KOPT-K1 (cell line): Measurements from ENCODE around the gene DOCK8.

Source experiments
- H3K27ac ChIP-seq: fragments of 200-600 bp; sonication (generic); 2 replicates; pipeline ENCODE4 v1.5.1; 2016; ENCODE audit warnings: antibody characterized with exemption, mild to moderate bottlenecking, low read depth, low read length; ENCODE audit not compliant: poor library complexity, severe bottlenecking
- H3K36me3 ChIP-seq: fragments of 200-600 bp; sonication (generic); 2 replicates; pipeline ENCODE4 v1.5.1; 2017; ENCODE audit warnings: antibody characterized with exemption, mild to moderate bottlenecking, low read length, moderate library complexity; ENCODE audit not compliant: insufficient read depth
- H3K9me3 ChIP-seq: fragments of 200-600 bp; sonication (generic); 2 replicates; pipeline ENCODE4 v1.5.1; 2017; ENCODE audit warnings: antibody characterized with exemption, low read length, mild to moderate bottlenecking; ENCODE audit not compliant: insufficient read depth, poor library complexity, severe bottlenecking

Gene DOCK8

GRCh38 chr9:495739-496138 is 281.1 kb downstream of the DOCK8 start:
- Histone ChIP-seq H3K36me3 (no peaks in the 10 kb centered on the region), H3K9me3 (no peaks in the 10 kb centered on the region), H3K27ac (no peak overlapping the region)

DNA sequence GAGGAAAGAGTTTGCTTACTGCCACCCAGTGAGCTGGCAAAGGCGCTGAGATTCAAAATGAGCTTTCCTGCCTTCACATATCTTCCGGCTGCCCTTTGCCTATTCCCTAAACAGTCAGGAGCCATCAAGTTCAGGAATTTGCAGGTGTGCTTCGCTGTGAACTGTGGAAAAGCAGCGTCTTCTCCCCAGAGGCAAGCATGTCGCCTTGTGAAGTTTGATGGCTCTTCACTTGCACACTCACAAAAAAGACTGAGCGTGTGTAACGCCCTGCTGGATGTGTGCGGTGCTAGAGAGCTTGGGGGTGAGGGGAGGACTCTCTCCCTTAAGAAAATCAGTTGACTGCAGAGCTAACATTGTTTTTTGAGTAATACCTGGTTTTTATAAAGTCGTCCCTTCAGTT is 288.7 kb downstream of the DOCK8 start:
- H3K27ac ChIP-seq = no peak overlapping the region
- no peaks in the 10 kb centered on the region for H3K9me3 ChIP-seq
- no peaks in the 10 kb centered on the region for H3K36me3 ChIP-seq

- Histone ChIP-seq H3K27ac (peak within 1 kb of the TSS; percentile 3), H3K9me3 (no peaks in the 10 kb centered on the region), H3K36me3 (no peaks in the 10 kb centered on the region)
Measured at GRCh38 chr9:503881-504852, 289.5 kb downstream of the DOCK8 start, which contains the start of gene KANK1. TSS of gene KANK1 (plus strand) at chr9:504695.

DNA sequence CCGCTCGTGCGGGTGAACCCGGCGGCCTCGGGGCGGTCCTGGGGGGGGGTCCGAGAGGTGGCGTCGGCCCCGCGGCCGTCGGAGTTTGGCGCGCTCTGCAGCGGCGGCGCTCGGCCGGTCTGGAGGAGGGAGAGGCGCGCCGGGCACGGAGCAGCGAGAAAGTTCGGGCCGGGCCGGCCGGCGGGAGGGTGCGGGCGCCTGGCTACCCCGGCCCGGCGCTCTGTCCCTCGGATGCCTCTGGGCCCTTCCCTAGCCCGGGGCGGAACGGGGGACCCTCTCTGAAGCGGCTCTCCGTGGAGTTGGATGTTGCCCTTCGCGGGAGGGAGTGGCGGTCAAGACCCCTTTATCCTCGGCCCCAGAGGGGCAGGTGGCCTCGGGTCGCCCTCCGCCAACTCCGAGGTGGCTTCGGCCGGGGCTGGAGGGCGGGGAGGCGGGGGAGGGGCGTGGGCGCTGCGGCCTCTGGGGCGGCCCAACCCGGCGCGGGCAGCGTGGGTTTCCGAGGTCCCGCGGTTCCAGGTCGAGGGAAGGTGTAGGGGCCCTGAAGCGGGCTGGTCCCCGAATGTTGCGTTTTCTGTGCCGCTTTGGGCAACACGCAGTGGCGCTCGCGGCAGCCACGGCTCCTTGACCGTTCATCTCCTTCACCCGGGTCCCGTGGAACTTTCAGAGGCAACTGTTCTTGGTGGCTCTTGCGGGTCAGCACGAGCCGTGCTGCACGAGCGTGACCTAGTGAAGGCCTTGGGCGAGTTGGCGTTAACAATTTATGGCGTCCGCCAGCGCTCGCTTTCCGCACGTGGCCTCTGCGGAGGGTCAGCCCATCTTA is 290.5 kb downstream of the DOCK8 start:
- Histone ChIP-seq H3K27ac (no peak overlapping the region), H3K36me3 (no peaks in the 10 kb centered on the region), H3K9me3 (no peaks in the 10 kb centered on the region)

DNA sequence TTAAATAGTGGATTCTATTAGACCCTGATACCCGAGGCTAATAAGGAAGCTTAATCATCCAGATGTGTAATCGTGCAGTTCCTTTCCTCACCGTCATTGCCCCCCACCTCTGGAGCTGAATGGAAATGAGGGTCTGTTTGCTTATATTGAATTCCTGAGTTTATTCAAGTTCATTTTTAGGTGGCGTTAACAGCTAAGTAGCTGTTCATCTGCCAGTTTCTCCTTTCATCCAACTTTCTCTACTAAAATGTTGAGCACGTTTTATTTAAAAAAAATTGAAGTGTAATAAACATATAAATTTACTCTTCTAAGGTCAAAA is 291.0 kb downstream of the DOCK8 start:
- H3K27ac ChIP-seq = no peak overlapping the region
- no peaks in the 10 kb centered on the region for H3K36me3 ChIP-seq
- H3K9me3 ChIP-seq = no peaks in the 10 kb centered on the region

DNA sequence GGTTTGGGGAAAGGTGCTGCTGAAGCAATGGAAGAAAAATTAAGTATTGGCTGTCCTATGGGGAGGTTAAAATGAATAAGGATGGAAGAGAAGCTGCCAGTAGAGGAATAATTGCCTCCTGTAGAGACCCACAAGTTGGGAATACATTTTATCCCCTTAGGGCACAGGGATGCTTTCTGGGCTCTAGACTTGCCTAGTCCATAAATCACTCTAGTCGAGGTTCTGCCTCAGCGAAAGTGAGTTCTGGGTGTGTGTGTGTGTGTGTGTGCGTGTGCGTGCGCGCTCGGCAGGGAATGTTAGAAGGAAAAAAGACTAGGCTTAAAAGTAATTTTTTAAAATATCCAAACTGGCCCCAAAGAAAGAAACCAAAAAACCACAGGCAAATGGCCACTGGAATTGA is 291.6 kb downstream of the DOCK8 start:
- no peak overlapping the region for H3K27ac ChIP-seq
- no peaks in the 10 kb centered on the region for H3K36me3 ChIP-seq
- H3K9me3 ChIP-seq = no peaks in the 10 kb centered on the region

DNA sequence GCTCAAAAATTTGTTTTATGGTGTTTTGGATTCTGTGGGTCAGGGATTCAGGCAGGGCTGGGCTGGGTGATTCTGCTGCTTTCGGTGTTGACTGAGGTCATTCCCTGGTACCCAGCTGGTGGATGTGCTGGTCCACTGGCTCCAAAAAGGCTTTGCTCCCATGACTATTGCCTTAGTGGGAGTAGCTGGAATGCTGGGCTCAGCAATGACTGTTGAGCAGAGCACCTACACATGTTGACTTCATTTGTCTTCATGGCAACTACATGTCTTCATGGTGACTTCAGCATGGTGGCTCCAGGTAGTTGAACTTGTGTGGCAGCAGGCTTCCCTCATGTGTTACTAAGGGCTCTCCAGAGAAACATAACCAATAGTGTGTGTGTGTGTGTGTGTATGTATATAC is 297.2 kb downstream of the DOCK8 start:
- Histone ChIP-seq H3K27ac (no peak overlapping the region), H3K9me3 (no peaks in the 10 kb centered on the region), H3K36me3 (no peaks in the 10 kb centered on the region)

- Histone ChIP-seq H3K36me3 (no peaks in the 10 kb centered on the region), H3K27ac (no peak overlapping the region), H3K9me3 (no peaks in the 10 kb centered on the region)
Measured at GRCh38 chr9:512555-513272, 298.0 kb downstream of the DOCK8 start.
